Frontal cortex (tissue), 4 donors: ENCODE results near the gene ZNF217. TPM values are rescaled to one million over a fixed set of nuclear protein-coding genes. Genes with fewer than 3 reads are reported as not detected.
A peak's percentile ranks its signal among the peaks of the same experiment; 100 is the strongest.
"Not testable (repeated sequence)": the region's sequence is repeated elsewhere in the genome, so short reads cannot be mapped to it uniquely, and the experiment has no call there.

ENCODE experiments used
- DNase-seq, 2 donors: peaks; one replicate each; pipeline ENCODE4 v3.0.0; 2012; ENCODE audit warnings: low spot score in 2 of 2
- FAIRE-seq: peaks from 2 replicates; lab custom pipeline; 2012; peaks lifted over from hg19 to GRCh38; lab: Jason Lieb, UNC
- total RNA-seq: library from RNA; depleted of rRNA; stranded (reverse); fragments of >200 nt; gene quantifications from one replicate; pipeline ENCODE4 v1.2.3, GENCODE V29; 2014
- donor health status: control.
- donor health status: control.
- donor health status: control.

Gene ZNF217
- total RNA-seq = 4.1 TPM

DNA sequence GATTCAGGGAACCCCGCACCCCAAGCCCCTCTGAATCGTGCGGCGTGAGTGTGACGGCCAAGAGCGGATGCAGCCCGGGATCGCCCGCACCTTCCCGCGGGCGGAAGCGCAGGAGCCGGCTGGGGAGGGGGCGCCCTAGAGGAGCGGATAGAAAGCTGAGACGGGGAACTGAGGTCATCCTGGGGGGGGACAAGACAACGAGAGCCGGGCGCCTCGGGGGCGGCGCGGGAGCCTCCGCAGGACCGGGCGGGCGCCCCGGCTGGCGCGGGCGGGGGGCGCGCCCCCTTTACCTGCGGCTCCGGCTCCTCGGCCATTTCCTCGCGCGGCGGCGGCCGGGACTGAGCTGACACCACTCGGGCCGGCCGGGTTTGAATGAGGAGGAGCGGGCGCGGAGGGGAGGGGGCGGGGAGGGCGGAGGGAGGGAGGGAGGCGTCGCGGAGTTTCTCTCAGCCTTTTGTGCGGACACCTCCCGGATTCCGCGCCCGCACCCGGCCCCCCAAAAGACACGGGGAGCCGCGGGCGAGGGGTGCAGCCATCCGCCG, at the start of gene ZNF217:
ZNF217 (minus strand) TSS at position 374 of the 542 bp plus-strand sequence. CDS start 11,013 bp downstream, outside the sequence.
- not testable (repeated sequence) for DNase-seq, FAIRE-seq

DNA sequence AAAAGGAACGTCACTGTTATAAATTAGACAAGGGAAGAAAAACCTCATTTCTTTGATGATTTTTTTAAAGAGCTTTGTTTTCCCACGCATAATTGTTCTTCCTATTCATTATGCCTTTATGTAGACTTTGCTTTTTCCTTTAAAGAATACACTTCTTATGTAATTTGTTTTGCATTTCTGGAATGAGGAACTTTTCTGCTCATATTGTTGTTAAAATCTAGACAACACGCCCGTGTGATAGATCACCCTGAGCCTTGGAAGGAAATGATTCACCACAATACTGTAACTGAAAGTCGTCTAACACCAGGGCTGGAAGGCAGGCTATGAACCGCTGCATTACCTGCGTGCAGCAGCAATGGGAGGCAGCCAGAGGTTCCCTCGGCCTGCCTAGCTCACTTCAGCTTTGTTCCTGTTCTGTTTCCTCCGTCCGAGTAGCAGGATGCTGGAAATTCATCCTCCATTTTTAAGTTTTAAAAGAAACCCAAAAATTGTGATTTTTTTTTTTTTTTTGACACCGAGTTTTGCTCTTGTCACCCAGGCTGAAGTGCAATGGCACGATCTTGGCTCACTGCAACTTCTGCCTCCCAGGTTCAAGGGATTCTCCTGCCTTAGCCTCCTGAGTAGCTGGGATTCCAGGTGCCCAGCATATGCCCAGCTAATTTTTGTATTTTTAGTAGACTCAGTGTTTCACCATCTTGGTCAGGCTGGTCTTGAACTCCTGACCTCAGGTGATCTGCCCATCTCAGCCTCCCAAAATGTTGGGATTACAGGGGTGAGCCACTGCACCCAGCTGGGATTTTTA, 49.6 kb upstream of the ZNF217 start:
- FAIRE-seq (no peak), DNase-seq (peak in 1 of 2 donors; percentile 39)

DNA sequence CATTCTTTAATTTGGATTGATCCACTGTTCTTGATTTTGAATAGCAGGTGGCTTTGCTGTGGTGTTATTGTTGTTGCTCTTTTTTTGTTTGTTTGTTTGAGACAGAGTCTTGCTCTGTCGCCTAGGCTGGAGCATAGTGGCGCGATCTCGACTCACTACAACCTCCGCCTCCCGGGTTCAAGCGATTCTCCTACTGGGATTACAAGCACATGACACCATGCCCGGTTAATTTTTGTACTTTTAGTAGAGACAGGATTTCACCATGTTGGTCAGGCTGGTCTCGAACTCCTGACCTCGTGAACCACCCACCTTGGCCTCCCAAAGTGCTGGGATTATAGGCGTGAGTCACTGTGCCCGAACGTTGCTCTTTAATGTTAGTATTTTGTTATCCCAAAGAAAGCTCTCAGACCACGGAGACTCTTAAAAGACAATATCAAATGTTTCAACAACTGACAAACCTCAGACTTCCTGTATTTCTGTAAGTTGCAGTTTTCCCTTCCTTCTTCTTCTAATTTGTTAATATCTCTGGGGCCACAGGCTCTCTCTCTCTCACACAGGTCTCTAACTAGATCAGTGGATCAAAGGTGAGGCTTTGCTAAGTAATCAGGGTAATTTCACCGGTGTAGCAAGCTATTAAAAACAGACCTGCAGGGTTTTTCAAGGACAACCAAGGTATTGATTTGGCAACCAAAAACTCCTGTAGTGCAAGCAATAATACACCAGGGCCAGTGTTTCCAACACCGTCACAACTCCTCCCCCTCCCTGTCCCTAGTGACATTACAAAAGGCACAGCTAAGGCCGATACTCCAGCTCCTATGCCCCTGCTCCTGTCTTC, 48.8 kb upstream of the ZNF217 start:
- FAIRE-seq = no peak

GRCh38 chr20:53639647-53640440, 46.2 kb upstream of the ZNF217 start:
- DNase-seq = no peak
- no peak for FAIRE-seq

More for the DNA sequence above, 48.8 kb upstream of the ZNF217 start:
- DNase-seq = no peak

- no peak for FAIRE-seq
- DNase-seq = no peak
Measured at GRCh38 chr20:53639128-53639527, 45.5 kb upstream of the ZNF217 start.

DNA sequence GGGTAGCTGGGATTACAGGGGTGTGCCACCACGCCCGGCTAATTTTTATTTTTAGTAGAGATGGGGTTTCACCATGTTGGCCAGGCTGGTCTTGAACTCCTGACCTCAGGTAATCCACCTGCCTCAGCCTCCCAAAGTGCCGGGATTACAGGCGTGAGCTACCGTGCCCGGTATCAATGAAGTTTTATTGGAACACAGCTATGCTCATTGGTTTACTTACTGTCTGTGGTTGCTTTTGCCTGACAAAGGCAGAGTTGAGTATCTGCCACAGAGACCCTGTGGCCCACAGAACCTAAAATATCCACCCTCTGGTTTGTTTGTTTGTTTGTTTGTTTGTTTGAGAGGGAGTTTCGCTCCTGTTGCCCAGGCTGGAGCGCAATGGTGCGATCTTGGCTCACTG, 43.7 kb upstream of the ZNF217 start:
- not testable (repeated sequence) for FAIRE-seq

GRCh38 chr20:53636540-53637097, 43.0 kb upstream of the ZNF217 start:
- FAIRE-seq (no peak), DNase-seq (no peak)

More for the DNA sequence above, 43.7 kb upstream of the ZNF217 start:
- DNase-seq = not testable (repeated sequence)

DNA sequence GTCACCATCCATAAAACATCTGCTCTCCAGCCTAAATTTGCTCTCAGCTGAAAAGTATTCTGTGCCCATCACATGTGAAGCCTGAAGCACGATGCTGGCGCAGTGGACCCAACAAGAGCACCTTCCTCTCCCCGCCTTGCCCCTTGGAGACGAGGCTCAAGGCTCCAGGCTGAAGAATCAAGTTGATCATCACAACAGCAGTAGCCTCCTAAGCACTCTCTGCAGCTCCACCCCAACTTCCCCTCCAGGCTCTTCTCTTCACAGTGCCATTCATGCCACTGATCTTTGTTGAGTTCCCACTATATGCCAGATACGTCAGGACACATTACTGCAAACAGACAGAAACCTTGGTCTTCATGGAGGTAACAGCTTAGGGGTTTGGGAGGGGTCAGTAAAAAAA, 41.6 kb upstream of the ZNF217 start:
- DNase-seq (no peak), FAIRE-seq (no peak)

DNA sequence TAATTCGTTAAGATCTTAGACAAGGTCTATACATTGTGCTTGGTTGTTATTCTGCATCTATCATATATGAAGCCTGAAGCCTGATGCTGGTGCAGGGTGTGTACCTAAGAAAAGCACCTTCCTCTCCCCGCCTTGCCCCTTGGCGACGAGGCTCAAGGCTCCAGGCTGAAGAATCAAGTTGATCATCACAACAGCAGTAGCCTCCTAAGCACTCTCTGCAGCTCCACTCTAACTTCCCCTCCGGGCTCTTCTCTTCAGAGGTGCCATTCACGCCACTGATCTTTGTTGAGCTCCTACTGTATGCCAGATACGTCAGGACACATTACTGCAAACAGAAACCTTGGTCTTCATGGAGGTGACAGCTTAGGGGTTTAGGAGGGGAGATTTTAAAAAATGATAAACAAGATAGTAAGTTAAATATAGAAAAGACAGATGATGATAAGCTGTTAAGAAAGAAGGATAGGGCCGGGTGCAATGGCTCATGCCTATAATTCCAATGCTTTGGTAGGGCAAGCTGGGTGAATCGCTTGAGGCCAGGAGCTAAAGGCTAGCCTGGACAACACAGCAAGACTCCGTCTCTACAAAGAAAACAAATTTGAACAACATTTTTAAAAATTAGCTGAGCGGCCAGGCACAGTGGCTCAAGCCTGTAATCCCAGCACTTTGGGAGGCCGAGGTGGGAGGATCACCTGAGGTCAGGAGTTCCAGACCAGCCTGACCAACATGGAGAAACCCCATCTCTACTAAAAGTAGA, 38.4 kb upstream of the ZNF217 start:
- DNase-seq (no peak), FAIRE-seq (no peak)

GRCh38 chr20:53629436-53629835, 35.8 kb upstream of the ZNF217 start:
- no peak for FAIRE-seq
- DNase-seq = no peak

DNA sequence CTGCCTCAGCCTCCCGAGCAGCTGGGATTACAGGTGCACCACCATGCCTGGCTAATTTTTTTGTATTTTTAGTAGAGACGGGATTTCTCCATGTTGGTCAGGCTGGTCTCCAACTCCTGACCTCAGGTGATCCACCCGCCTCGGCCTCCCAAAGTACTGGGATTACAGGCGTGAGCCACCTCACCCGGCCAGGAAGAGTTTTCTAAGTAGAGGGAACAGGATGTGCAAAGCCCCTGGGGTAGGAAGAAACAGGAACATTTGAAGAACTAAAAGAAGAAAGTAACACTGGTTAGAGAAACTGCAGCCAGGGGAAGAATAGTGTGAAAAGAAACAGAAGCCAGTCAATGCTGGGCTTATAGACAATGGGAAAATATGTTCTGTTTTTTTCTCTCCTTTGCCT, 35.1 kb upstream of the ZNF217 start:
- not testable (repeated sequence) for DNase-seq, FAIRE-seq

- DNase-seq = no peak
- no peak for FAIRE-seq
Measured at GRCh38 chr20:53628076-53628475, 34.4 kb upstream of the ZNF217 start.

- not testable (repeated sequence) for FAIRE-seq, DNase-seq
Measured at GRCh38 chr20:53627001-53627400, 33.4 kb upstream of the ZNF217 start.

- FAIRE-seq (no peak), DNase-seq (no peak)
Measured at GRCh38 chr20:53626584-53626983, 32.9 kb upstream of the ZNF217 start.

DNA sequence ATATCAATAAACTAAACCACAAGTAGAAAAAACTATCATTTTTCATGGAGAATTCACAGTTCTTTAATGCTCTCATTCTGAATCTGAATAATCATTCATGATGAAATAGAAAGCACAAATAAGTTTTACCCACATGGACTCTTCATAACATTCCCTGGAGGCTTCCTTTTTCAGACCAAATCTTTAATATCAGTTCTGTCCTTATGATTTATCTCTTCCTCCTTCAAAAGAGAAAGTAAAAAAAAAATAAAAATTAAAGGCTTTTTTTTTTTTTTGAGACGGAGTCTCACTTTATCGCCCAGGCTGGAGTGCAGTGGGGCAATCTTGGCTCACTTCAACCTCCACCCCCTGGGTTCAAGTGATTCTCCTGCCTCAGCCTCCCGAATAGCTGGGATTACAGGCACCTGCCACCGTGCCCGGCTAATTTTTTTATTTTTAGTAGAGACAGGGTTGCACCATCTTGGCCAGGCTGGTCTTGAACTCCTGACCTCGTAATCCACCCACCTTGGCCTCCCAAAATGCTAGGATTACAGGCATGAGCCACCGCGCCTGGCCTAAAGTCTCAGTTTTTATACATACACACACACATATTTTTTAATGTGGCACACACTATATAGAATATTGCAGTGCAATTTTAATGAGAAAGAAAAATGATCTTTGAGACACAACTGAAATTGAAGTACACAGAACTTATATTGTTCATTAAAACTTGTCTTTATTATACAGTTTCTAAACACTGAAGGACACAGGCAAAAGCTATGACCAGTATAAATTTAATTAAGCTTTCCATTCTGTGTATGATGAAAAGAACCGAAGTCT, 31.9 kb upstream of the ZNF217 start:
- no peak for FAIRE-seq
- no peak for DNase-seq

DNA sequence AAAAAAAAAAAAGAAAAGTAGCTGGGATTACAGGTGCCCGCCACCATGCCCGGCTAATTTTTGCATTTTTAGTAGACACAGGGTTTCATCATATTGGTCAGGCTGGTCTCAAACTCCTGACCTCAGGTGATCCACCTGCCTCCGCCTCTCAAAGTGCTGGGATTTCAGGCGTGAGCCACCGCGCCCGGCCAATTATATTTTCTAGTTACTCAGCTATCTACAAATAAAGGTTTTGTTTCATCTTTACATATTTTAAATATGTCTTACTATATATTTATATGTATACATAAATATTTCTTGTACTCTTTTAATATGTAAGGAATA, 31.2 kb upstream of the ZNF217 start:
- not testable (repeated sequence) for DNase-seq, FAIRE-seq

- peak in 1 of 2 donors; percentile 52 for DNase-seq
- FAIRE-seq = no peak
Measured at GRCh38 chr20:53623454-53624211, 30.0 kb upstream of the ZNF217 start.
